Activated T-cell treated with anti-CD3 and anti-CD28 coated beads for 24 hours (primary cell): Measurements from ENCODE around the gene RASGRP1.
A peak's percentile ranks its signal among the peaks of the same experiment; 100 is the strongest.
"Not testable (repeated sequence)": the region's sequence is repeated elsewhere in the genome, so short reads cannot be mapped to it uniquely, and the experiment has no call there.

Source experiments
- DNase-seq: peaks from one replicate; pipeline ENCODE4 v3.0.0-alpha.2; 2020; ENCODE audit warnings: low read depth

RASGRP1 gene

DNA sequence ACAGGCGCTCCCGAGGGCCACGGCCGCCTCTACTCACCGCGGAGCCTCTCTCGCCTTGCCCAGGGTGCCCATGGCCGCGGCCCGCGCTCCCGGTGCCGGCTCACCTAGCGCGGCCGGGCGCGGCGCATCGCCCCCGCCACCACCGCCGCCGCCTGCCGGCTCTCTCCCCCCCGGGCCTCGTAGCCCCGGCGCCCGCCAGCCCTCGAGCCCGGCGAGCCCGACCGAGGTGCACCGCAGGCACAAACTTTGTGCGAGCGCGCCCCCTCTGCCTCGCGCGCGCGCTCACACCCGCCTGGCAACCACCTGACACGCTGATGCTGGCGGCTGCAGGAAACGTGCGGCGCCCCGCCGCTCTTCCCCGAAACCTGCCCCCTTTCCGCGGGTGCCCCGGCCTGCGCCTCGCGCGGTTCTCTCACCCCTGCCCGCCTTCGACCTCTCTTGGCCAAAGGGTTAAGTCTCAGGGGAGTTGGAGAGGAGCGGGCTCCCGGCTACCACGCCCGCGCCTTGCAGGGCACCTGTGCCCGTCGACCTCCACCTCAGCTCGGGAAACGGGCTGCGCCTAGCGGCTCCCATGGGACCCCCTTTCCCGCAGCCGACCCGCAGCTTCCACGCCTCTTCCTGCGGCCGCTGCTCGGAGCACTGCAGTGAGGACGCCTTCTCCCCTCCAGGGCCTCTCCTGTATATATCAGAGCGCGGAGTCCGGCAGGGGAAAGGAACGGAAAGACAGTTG is at the start of gene RASGRP1:
Gene RASGRP1 (minus strand): TSS at position 258 of the 730 bp plus-strand sequence. CDS start 186 bp downstream, at position 72.
- DNase-seq = peak; percentile 78

DNA sequence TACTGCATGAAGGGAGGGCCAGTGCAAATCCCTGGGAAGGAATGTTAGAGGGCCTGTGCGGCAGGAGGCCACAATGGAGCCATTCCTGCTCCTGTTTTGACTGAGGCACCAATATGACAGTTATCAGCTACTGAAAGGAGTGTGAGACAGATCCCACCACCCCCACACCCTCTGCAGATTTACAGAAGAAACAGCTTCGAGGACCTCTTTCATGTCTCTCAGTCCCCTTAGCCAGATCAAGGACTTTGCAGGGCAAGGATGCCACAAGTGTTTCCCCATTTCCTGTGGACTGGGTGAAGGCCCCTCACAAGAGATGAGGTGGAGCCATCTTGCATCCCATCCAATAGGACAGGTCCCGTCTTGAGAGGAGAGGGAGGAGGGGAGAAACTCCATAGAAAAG is 48.5 kb upstream of the RASGRP1 start:
- no peak for DNase-seq

- peak; percentile 36 for DNase-seq
Measured at GRCh38 chr15:38612159-38612863, 47.7 kb upstream of the RASGRP1 start.

GRCh38 chr15:38611228-38611627 is 46.6 kb upstream of the RASGRP1 start:
- peak; percentile 47 for DNase-seq

GRCh38 chr15:38610748-38611147 is 46.1 kb upstream of the RASGRP1 start:
- peak; percentile 34 for DNase-seq

DNA sequence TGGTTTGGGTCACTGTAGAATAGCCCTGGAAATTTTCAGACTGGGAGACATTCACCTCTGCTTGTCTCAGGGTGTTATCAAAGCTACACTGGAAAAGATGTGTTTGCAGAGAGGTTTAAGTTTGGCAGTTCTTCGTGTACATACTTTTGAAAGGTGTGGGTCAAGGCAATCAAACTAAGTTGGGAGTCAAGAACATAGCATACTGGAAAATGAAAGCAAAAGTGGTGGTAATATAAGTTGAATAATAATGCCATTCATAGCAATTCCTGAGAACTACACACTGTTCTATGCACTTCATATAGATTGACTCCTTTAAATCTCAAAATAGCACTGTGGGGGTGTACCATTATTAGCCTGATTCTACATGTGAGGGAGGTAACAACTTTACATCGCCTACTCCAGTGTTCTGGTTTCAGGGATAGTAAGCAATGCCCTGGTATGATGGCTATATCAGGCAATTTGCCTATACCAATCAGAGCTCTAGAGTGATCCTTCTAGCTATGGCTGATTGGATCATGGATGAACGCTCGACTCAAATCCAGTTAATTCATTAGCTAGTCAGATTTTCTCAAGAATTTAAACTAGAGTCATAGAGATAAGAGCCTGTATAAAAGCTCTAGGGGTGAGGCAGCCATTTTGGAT is 44.6 kb upstream of the RASGRP1 start:
- DNase-seq = no peak

- DNase-seq = no peak
Measured at GRCh38 chr15:38608682-38609081, 44.1 kb upstream of the RASGRP1 start.

- DNase-seq = no peak
Measured at GRCh38 chr15:38605744-38606143, 41.1 kb upstream of the RASGRP1 start.

DNA sequence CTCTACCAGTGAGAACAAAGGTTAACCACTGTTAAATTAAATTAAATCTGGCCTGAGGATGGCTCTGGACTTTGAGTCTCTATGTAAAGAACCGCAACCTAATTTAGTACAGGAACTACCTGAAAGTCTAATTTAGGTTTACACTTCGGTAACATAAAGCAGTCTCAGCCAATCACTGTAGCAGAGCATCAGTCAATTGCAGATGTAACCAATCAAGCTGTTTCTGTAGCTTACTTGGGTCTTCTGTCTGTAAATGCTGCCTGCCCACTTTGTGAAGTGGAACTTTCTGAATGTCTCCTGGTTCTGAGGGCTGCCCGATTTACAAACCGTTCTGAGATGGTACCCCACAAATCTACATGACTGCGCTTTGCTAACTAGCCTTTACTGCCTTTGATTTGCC is 39.1 kb upstream of the RASGRP1 start:
- no peak for DNase-seq

GRCh38 chr15:38602910-38603670 is 38.5 kb upstream of the RASGRP1 start:
- DNase-seq = no peak

DNA sequence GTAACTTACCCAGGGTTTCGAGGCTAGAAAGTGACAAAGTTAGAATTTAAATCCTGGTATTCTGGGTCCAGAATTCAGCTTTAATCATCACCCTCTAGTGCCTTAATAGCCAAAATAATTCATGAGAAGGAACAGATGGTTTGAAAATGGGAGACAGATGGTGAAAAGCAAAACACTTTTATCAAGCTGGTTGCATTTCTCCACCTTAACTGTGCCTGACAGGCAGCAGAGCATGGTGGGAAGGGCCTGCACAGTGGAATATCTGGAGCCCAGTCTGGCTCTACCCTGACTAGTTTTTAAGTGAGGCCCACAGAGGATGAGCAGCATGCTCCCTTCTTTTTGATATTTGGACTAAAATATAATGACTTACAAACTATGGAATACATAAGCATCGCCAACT is 35.6 kb upstream of the RASGRP1 start:
- DNase-seq = no peak

- no peak for DNase-seq
Measured at GRCh38 chr15:38598749-38599148, 34.1 kb upstream of the RASGRP1 start.

DNA sequence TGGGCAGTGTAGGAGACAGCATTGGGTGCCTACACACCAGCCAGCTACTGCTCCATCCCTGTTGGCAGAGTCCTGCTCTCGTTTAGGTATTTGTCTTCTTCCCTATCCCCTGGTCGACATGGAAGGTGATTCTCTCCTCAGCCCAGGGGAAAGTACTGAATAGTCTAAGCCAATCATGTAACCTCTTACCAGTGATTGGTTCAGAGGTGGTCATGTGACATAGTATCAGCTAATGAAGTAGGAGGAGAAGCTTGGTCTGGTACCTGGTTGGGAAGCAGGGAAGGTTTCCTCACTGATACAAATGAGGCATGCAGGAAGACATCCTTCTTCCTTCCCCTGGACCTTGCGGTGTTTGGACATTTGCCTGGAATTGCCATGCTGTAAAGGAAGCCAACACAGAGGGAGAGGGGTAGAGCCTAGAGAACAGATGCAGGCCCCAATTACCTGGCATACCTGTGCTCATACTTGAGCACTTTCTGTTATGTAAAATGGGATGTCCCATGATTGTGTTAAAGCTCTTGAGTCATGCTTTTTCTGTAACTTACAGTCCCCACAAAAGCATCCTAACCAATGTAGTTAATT is 32.7 kb upstream of the RASGRP1 start:
- no peak for DNase-seq

- no peak for DNase-seq
Measured at GRCh38 chr15:38593524-38593923, 28.9 kb upstream of the RASGRP1 start.

- DNase-seq = no peak
Measured at GRCh38 chr15:38589502-38589901, 24.9 kb upstream of the RASGRP1 start.

GRCh38 chr15:38588672-38589071 is 24.1 kb upstream of the RASGRP1 start:
- no peak for DNase-seq

DNA sequence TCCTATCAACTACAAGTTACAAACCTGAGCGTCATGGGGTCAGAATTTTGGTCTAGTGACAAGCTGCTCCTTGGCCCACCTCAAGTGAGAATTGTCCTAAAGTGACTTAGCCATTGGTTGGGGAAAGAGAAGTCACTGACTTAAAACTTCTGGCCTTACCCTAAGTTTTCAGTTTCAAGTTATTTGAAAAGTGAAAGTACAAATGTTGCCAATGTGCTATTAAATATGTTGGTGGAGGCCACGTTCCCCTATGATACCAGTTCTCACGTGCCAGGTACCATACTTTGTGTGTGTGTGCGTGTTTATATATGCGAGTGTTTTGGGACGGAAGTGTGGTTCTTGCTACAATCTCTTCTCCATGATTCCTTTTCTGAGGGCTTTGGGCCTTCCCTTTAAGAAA is 22.6 kb upstream of the RASGRP1 start:
- no peak for DNase-seq

DNA sequence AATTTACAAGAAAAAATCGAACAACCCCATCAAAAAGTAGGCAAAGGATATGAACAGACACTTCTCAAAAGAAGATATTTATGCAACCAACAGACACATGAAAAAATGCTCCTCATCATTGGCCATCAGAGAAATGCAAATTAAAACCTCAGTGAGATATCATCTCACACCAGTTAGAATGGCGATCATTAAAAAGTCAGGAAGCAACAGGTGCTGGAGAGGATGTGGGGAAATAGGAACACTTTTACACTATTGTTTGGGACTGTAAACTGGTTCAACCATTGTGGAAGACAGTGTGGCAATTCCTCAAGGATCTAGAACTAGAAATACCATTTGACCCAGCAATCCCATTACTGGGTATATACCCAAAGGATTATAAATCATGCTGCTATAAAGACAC is 21.4 kb upstream of the RASGRP1 start:
- DNase-seq = not testable (repeated sequence)

DNA sequence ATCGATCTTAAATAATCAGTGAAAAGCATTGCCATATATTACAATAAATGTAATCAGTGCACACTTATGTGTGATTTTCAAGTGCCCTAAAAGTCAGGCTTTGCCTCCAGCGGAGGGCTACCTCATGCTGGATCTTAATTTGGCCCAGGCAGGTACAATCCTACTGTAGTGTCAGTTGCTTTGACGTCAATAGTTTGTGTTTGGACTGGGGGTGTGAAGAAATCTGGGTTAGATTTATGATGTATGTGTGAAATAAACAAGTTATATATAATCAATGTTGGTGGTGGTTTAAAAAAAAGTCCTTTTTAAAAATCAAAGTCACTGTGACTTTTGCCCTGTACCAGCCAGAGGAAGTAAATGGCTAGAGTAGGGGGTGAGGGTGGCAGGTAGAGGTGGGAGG is 14.0 kb upstream of the RASGRP1 start:
- DNase-seq = no peak

- DNase-seq = no peak
Measured at GRCh38 chr15:38577424-38577987, 12.9 kb upstream of the RASGRP1 start.

- no peak for DNase-seq
Measured at GRCh38 chr15:38576837-38577236, 12.2 kb upstream of the RASGRP1 start.

DNA sequence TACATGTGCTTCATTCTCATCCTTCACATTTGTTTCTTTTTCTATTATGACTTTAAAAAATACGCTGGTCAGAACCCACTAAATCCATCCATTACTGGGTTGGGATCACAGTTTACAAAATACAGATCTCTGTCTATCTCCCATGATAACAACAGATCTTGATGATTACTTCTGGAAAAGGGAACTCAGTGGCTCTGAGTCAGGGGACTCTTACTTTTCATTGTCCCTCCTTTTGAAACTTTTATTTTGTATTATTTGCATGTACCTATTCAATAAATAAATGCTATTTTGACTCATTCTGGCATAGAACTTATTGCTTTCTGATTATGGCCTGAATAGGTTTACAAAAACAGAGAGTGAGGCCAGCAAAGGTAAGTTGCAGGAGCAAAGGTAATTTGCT is 11.6 kb upstream of the RASGRP1 start:
- no peak for DNase-seq
